GM20000 (cell line): Measurements from ENCODE around the gene NLGN4X.

ENCODE experiments used
- DNase-seq: peaks from one replicate; pipeline ENCODE4 v3.0.0; 2012; ENCODE audit warnings: low spot score
- CTCF ChIP-seq: IDR thresholded peaks from 2 replicates; pipeline ENCODE4 v1.5.1; 2012; ENCODE audit warnings: mild to moderate bottlenecking, control low read depth; ENCODE audit errors: extremely low read depth, missing control alignments

NLGN4X gene

DNA sequence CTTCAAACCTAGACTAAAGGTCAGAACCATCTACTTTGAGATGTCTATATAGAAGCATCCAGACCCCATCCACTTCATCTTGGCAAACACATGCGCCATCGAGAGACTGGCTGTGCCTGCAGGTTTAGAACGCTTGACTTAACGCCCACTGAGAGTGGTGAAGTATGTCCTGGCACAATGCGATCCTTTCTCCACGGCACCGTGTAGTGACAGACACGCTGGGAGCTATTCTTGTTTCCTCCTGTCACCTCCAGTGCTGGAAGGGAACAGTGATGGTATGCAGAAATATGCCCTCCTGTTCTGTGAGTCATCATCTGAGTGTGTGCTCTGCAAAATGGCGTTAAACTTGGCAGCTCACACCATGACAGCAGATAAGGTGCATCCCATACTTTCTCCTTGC is 330.2 kb downstream of the NLGN4X start:
- no peak for DNase-seq
- no peak for TF ChIP-seq CTCF

GRCh38 chrX:5891378-5891777 is 337.3 kb downstream of the NLGN4X start:
- DNase-seq = no peak
- no peak for TF ChIP-seq CTCF

DNA sequence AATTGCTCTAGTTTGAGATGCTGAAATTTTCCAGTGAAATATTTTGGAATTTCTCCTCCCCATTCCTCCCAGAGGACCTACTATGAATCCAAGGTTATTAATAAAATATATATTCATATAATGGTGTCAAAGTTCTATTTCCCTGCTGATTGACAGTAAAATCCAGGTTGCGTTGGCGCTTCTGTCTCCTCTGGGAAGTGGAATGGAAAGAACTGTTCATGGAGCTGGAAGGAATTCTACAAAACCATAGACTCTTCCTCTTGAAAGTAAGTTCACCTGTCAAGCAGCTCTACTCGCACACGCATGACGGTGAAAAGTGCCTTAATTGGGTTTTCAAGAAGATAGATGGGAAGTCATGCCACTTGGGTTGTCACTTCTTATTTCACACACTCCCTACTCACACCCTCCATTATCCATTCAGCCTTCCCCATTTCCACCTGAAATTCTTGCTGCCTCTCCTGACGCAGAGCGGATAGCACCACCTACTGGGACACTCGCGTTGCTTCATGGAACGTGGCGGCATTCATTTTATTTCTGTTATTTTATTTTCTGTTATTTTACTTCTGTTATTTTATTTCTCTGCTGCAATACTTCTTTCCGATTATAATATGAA is 351.6 kb downstream of the NLGN4X start:
- TF ChIP-seq CTCF = no peak
- no peak for DNase-seq

- no peak for TF ChIP-seq CTCF
- no peak for DNase-seq
These were observed 358.4 kb downstream of the NLGN4X start for GRCh38 chrX:5870238-5870637.

DNA sequence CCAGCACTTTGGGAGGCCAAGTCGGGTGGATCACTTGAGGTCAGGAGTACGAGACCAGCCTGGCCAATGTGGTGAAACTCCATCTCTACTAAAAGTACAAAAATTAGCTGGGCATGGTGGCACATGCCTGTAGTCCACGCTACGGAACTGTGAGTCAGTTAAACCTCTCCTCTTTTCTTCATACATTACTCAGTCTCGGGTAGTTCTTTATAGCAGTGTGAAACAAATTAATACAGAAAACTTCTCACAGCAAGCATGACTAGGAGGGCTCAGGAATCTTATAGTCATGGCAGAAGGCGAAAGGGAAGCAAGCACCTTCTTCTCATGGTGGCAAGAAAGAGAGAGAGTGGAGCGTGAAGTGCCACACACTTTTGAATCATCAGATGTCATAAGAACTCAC is 358.9 kb downstream of the NLGN4X start:
- no peak for TF ChIP-seq CTCF
- no peak for DNase-seq

GRCh38 chrX:5867778-5868177 is 360.9 kb downstream of the NLGN4X start:
- no peak for TF ChIP-seq CTCF
- no peak for DNase-seq

- TF ChIP-seq CTCF = no peak
- no peak for DNase-seq
These were observed 371.4 kb downstream of the NLGN4X start for GRCh38 chrX:5857232-5857631.
